H1 (cell line): ENCODE results near the gene B4GALT7. TPM values are rescaled to one million over a fixed set of nuclear protein-coding genes. Genes with fewer than 3 reads are reported as not detected.

ENCODE experiments used
- BCL11A ChIP-seq, 2 experiments: IDR thresholded peaks; one replicate each; pipeline ENCODE4 v1.6.1; 2011; ENCODE audit warnings: low read depth in 2 of 2, low read length in 2 of 2, mild to moderate bottlenecking in 2 of 2
- CBX8 ChIP-seq: fragments of 300-800, 300-1000 bp; sonication (generic); IDR thresholded peaks from 2 replicates; pipeline ENCODE4 v1.7.1; 2016; ENCODE audit warnings: low read depth, low read length, borderline replicate concordance
- EGR1 ChIP-seq: IDR thresholded peaks from 2 replicates; pipeline ENCODE4 v1.6.1; 2011; ENCODE audit warnings: low read depth, low read length, borderline replicate concordance
- RAD21 ChIP-seq, 2 experiments: IDR thresholded peaks in 1 of 2; conservative IDR thresholded peaks in 1 of 2; 2 replicates each; pipeline ENCODE4 v1.6.1; 2011; ENCODE audit warnings: low read depth in 2 of 2, low read length in 2 of 2, improper control_type of control experiment in 1 of 2, inconsistent platforms in 1 of 2, mild to moderate bottlenecking in 1 of 2, moderate library complexity in 1 of 2
- SP1 ChIP-seq: IDR thresholded peaks from 2 replicates; pipeline ENCODE4 v1.6.1; 2011; ENCODE audit warnings: low read depth, low read length
- SUZ12 ChIP-seq: fragments of 200-600 bp; sonication (generic); IDR thresholded peaks from 2 replicates; pipeline ENCODE4 v1.6.1; 2012; ENCODE audit warnings: mild to moderate bottlenecking, inconsistent platforms, low read length, moderate library complexity, mixed read lengths
- polyA plus RNA-seq, 7 experiments: library from polyadenylated mRNA; depleted of rRNA in 3 of 7; stranded (reverse) in 5 of 7; unstranded in 2 of 7; fragments of >200 nt in 5 of 7; fragments of 200-250 nt in 2 of 7; gene quantifications; 1 replicate in 5 of 7; 2 replicates in 1 of 7; 4 replicates in 1 of 7; pipeline versions ENCODE4 v1.2.1 to v1.2.3, GENCODE V29; 2011 to 2013; ENCODE audit warnings: missing spikeins in 2 of 7, mixed read lengths in 2 of 7
- total RNA-seq: library from RNA; stranded (reverse); fragmentation: NEBNext Ultra II Directional; extraction: Animal tissue kit (Norgen Biotek cat#: 25700); gene quantifications from 2 replicates; pipeline ENCODE4 v1.2.1, GENCODE V29; 2021
- TF ChIP-seq, protein P1 (sequence below): IDR thresholded peaks from 2 replicates; pipeline ENCODE4 v1.6.1; 2011; ENCODE audit warnings: low read length, improper control_type of control experiment
- TF ChIP-seq, protein P2 (sequence below): fragments of 300-600 bp; sonication (generic); IDR thresholded peaks from 2 replicates; pipeline ENCODE4 v1.7.1; 2012; ENCODE audit warnings: low read length, moderate library complexity, mild to moderate bottlenecking, inconsistent platforms; ENCODE audit not compliant: insufficient replicate concordance

Gene B4GALT7
- total and polyA plus RNA-seq, 2 of the 8 experiments (the other 6 are each of a cell fraction or from before 2014, with no cell fraction given): 18.7 to 31.9 TPM

DNA sequence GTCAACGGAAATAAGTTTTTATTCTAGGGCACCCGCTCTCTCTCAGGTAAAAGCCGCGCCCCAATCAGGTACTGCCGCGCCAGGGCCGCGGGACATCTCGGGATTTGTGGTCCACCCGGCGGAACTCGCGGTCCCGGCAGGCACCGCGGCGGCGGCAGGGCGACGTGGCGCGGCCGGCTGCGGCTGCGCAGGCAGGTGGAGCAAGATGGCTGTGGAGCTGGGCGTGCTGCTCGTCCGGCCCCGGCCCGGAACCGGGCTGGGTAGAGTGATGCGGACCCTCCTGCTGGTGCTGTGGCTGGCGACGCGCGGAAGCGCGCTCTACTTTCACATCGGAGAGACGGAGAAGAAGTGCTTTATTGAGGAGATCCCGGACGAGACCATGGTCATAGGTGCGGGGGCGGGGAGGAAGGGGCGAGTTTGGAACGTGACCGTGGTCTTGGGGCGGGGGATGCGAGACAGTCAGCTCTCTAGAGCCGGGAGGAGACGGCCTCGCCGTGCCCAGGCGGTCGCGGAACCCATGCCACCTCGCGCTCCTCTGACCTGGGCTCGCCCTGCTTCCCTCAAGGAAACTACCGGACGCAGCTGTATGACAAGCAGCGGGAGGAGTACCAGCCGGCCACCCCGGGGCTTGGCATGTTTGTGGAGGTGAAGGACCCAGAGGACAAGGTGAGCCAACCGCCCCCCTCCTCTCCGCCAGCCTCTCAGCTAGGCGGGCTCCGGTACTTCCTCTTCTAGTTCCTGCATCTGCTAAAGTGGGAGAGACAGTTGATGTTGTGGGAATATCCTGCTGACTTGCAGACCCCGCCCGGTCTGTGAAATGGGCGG lies 7.7 kb upstream of the B4GALT7 start, which contains the start of gene TMED9 (continued):
- TF ChIP-seq, protein P1, sequence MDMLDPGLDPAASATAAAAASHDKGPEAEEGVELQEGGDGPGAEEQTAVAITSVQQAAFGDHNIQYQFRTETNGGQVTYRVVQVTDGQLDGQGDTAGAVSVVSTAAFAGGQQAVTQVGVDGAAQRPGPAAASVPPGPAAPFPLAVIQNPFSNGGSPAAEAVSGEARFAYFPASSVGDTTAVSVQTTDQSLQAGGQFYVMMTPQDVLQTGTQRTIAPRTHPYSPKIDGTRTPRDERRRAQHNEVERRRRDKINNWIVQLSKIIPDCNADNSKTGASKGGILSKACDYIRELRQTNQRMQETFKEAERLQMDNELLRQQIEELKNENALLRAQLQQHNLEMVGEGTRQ: no peak
- TF ChIP-seq EGR1 (peak; percentile 70; the same call in 1 of the 2 replicates), SUZ12 (no peak), CBX8 (no peak), BCL11A (IDR thresholded peaks at IDR 0.05; ENCODE audit: low read depth in 2 of 2, low read length in 2 of 2) (no peak), SP1 (no peak), RAD21 (IDR thresholded peaks at IDR 0.05 in 1 of 2, conservative IDR thresholded peaks at IDR 0.05 in 1 of 2; ENCODE audit: low read depth in 2 of 2, low read length in 2 of 2) (no peak)
- TF ChIP-seq, protein P2, sequence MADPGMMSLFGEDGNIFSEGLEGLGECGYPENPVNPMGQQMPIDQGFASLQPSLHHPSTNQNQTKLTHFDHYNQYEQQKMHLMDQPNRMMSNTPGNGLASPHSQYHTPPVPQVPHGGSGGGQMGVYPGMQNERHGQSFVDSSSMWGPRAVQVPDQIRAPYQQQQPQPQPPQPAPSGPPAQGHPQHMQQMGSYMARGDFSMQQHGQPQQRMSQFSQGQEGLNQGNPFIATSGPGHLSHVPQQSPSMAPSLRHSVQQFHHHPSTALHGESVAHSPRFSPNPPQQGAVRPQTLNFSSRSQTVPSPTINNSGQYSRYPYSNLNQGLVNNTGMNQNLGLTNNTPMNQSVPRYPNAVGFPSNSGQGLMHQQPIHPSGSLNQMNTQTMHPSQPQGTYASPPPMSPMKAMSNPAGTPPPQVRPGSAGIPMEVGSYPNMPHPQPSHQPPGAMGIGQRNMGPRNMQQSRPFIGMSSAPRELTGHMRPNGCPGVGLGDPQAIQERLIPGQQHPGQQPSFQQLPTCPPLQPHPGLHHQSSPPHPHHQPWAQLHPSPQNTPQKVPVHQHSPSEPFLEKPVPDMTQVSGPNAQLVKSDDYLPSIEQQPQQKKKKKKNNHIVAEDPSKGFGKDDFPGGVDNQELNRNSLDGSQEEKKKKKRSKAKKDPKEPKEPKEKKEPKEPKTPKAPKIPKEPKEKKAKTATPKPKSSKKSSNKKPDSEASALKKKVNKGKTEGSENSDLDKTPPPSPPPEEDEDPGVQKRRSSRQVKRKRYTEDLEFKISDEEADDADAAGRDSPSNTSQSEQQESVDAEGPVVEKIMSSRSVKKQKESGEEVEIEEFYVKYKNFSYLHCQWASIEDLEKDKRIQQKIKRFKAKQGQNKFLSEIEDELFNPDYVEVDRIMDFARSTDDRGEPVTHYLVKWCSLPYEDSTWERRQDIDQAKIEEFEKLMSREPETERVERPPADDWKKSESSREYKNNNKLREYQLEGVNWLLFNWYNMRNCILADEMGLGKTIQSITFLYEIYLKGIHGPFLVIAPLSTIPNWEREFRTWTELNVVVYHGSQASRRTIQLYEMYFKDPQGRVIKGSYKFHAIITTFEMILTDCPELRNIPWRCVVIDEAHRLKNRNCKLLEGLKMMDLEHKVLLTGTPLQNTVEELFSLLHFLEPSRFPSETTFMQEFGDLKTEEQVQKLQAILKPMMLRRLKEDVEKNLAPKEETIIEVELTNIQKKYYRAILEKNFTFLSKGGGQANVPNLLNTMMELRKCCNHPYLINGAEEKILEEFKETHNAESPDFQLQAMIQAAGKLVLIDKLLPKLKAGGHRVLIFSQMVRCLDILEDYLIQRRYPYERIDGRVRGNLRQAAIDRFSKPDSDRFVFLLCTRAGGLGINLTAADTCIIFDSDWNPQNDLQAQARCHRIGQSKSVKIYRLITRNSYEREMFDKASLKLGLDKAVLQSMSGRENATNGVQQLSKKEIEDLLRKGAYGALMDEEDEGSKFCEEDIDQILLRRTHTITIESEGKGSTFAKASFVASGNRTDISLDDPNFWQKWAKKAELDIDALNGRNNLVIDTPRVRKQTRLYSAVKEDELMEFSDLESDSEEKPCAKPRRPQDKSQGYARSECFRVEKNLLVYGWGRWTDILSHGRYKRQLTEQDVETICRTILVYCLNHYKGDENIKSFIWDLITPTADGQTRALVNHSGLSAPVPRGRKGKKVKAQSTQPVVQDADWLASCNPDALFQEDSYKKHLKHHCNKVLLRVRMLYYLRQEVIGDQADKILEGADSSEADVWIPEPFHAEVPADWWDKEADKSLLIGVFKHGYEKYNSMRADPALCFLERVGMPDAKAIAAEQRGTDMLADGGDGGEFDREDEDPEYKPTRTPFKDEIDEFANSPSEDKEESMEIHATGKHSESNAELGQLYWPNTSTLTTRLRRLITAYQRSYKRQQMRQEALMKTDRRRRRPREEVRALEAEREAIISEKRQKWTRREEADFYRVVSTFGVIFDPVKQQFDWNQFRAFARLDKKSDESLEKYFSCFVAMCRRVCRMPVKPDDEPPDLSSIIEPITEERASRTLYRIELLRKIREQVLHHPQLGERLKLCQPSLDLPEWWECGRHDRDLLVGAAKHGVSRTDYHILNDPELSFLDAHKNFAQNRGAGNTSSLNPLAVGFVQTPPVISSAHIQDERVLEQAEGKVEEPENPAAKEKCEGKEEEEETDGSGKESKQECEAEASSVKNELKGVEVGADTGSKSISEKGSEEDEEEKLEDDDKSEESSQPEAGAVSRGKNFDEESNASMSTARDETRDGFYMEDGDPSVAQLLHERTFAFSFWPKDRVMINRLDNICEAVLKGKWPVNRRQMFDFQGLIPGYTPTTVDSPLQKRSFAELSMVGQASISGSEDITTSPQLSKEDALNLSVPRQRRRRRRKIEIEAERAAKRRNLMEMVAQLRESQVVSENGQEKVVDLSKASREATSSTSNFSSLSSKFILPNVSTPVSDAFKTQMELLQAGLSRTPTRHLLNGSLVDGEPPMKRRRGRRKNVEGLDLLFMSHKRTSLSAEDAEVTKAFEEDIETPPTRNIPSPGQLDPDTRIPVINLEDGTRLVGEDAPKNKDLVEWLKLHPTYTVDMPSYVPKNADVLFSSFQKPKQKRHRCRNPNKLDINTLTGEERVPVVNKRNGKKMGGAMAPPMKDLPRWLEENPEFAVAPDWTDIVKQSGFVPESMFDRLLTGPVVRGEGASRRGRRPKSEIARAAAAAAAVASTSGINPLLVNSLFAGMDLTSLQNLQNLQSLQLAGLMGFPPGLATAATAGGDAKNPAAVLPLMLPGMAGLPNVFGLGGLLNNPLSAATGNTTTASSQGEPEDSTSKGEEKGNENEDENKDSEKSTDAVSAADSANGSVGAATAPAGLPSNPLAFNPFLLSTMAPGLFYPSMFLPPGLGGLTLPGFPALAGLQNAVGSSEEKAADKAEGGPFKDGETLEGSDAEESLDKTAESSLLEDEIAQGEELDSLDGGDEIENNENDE: no peak
